ENCODE results near the gene LEMD1. TPM values are rescaled to one million over a fixed set of nuclear protein-coding genes. Genes with fewer than 3 reads are reported as not detected.

LEMD1 gene, protein sequence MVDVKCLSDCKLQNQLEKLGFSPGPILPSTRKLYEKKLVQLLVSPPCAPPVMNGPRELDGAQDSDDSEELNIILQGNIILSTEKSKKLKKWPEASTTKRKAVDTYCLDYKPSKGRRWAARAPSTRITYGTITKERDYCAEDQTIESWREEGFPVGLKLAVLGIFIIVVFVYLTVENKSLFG
- total RNA-seq = 1 to 10 TPM in 1 of 2 donors, not detected in 1; 1.4 TPM

DNA sequence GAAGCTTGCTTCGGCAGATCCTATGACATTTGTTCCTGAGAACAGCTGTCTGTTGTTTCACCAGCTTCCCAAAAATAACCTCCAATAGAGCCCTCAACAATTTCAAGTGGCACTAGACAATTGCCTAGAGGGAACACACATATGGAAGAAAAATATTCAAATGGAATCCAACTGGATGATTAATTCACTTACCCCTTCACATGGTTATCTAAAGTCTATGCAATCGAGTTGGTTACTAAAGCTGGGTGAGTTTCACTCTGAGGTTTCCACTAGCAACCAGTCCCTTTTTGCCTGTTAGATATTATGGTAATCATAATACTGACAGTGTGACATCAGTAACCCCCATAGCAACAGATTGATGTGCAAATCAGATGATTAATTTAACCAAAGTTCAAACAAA is at the start of gene LEMD1:
Gene LEMD1 (minus strand): TSS at position 259 of the 400 bp plus-strand sequence. CDS start 1,520 bp downstream, outside the sequence.
- no peak within 1 kb of the TSS for H3K27ac Mint-ChIP-seq
- no peaks in the 10 kb centered on the region for H3K9me3 Mint-ChIP-seq
- DNase-seq (ENCODE audit: low spot score in 2 of 2) (no peak), ATAC-seq (peak in 1 of 2 donors; percentile 52)
- no peaks in the 10 kb centered on the region for H3K36me3 Mint-ChIP-seq

DNA sequence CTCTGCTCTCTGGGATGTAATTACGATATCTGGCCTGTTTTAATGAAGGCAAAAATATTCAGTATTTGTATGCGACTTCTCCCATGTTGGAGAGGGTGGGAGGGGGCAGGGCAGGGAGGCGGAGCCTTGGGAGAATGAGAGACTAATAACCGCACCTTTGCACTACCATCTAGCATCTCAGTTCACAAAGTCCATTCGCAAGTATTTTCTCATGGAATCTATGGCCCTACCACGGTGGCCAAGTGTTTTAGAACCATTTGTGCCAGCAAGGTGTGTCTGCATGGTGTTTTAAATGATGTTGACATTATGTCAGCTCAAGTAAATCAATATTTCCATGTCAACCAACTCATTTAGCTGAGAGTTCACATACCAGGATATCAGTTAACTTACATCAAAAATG is 48.3 kb upstream of the LEMD1 start:
- Mint-ChIP-seq H3K27ac (no peak overlapping the region), H3K9me3 (peaks cover 6 to 7% of the 10 kb centered on the region in 2 donors), H3K36me3 (peaks cover 7 to 8% of the 10 kb centered on the region in 2 donors)
- no peak for ATAC-seq
- DNase-seq (ENCODE audit: low spot score in 2 of 2) = no peak

DNA sequence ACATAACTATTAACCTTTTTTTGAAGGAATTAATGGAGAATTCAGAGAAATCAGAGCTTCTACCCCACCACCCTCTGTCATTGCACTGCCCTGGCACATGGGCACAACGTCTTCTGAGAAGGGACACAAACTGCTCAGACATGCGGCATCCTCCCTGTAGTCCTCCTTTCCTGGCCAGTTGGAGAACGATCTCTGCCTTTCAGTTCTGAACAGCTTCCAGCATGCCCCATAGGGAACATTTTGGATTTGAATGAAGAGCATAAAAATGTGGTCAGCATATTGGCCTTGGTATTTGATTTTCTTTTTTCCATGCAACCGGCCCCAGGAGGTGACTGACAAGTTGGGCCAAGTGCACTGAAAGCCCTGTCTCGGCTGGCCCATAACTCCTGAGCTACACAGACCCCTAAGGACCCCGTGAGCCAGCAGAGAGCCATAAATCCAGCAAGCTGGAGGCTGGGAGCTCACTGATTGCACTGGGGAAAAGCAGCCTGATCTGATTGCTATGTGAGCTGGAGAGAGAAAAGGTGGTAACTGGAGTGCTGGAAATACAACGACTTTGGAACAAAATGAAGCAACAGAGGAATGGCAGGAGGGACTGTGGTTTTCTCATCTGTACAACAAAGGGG is 44.9 kb upstream of the LEMD1 start:
- DNase-seq (ENCODE audit: low spot score in 2 of 2) = no peak
- H3K27ac Mint-ChIP-seq = no peak overlapping the region
- H3K36me3 Mint-ChIP-seq = no peaks in the 10 kb centered on the region
- no peak for ATAC-seq
- no peaks in the 10 kb centered on the region for H3K9me3 Mint-ChIP-seq

DNA sequence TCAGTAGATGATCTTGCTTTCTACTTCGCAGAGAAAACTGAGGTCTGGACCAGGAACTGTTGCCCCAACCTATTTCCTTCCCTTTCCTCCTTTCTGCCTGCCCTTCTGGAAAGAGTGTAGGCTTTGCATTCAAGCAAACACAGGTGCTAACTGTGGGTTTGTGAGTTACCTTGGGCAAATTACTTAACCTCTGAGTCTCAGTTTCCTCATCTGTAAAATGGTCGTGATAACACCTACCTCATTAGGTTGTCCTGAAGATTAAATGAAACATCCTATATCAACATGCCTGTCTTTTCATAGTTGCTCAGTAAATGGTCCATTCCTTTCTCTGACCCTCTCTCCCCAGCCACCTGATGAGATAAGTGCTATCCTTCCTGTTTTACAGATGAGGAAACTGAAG is 43.5 kb upstream of the LEMD1 start:
- H3K9me3 Mint-ChIP-seq = no peaks in the 10 kb centered on the region
- no peak for DNase-seq (ENCODE audit: low spot score in 2 of 2)
- H3K36me3 Mint-ChIP-seq = no peaks in the 10 kb centered on the region
- no peak overlapping the region for H3K27ac Mint-ChIP-seq
- ATAC-seq = no peak

DNA sequence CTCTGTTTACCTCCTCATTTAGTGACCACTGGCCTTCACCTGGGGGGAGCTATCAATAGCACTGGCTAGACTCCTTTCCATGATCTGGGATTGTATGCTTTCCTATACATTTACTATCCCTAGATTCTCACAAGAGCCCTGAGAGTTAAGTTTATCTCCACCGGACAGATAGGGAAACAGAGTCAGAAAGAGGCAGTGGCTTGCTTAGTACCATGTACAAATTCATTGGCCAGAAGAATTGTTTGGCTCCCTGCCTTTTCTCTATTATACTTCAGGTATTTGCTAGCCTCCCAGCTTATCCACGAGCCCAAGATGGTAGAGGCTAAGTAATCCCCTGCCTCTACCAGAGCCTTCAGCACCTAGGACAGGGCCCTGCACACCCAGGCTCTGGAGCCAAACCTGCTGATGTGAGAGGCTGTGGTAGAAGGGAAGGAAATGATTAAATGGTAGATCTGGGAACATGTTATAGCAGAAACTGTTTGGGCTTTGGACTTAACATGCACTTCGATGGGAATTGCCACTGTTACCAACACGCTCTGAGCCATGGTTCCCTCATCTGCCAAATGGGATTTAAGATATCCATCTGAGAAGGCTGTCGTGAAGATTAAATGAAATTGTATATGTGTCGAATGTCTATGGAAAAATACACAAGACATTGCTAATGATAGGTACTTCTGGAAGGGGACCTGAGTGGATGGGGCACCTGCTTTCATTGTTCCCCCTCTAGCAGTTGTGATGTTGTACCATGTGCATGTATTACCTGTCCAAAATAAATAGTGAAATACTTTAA is 37.1 kb upstream of the LEMD1 start:
- no peak for DNase-seq (ENCODE audit: low spot score in 2 of 2)
- H3K9me3 Mint-ChIP-seq = no peaks in the 10 kb centered on the region
- H3K27ac Mint-ChIP-seq = no peak overlapping the region
- H3K36me3 Mint-ChIP-seq = peaks cover 0 to 8% of the 10 kb centered on the region in 2 donors
- ATAC-seq = peak in 1 of 2 donors; percentile 52

DNA sequence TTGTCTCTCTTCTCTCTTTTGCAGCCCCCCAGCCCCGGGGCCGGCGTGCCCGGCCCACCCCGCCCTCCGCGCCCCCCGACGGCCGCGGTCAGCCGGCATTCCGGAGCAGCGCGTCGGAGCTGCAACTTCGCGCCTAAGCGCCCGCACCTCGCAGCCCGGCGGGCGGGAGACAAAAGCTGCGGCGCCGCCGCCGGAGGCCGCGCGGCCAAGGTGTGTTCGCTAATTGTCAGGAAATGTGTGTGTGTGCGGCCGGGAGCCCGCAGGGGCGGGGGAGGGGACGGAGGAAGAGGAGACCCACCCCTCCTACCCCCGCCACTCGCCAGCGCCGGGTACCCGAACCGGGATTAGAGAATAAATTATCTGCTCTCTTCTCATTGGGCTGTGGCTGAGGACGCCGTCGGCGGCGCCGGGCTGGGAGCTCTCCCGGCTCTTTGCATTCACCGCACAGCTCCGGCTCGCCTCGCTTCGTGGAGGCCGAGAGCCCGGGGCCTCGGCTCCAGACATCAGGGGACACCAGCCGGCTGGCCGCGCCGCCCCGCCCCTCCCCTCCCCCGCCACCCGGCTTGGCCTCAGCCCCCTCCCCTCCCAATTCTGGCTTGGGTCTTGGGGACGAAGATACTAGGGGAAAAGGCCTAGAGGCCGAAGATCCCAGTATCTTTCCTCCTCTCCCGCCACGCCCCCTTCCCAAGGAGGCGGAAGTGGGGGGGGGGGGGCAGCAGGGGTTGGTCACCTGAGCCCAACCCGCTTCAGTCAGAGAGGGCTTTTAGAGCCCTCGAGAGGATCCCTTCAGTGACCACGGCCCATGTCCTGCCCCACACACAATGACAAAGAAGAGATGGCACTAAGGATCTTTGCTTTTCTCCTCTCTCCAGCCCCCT is 35.3 kb upstream of the LEMD1 start:
- Mint-ChIP-seq H3K27ac (no peak overlapping the region), H3K9me3 (no peaks in the 10 kb centered on the region), H3K36me3 (peaks cover 0 to 8% of the 10 kb centered on the region in 2 donors)
- peak; percentile 26 to 46 for ATAC-seq
- DNase-seq (ENCODE audit: low spot score in 2 of 2) = no peak

DNA sequence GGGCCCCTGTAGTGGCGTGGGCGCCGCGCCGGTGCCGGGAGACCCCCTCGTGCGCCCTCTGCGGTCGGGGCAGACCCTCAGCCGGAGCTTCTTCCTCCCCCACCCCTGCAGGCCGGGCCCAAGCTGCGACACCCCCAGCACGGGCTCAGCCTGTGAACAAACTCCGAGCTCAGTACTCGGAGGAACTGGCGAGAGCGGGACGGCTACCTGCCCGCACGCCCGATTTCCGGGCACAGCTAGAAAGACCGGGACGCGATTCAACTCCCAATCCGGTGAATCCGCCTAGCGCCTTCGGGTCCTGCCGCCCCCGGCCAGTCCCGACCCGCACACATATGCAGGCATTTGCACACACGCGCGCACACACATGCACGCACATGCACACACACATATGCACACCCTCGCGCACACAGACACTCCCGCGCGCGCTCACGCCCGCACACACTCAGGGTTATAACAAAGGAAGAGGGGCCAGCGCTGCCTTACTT is 34.6 kb upstream of the LEMD1 start:
- Mint-ChIP-seq H3K36me3 (peaks cover 0 to 8% of the 10 kb centered on the region in 2 donors), H3K27ac (no peak overlapping the region), H3K9me3 (no peaks in the 10 kb centered on the region)
- ATAC-seq (peak in 1 of 2 donors; percentile 34), DNase-seq (ENCODE audit: low spot score in 2 of 2) (no peak)

DNA sequence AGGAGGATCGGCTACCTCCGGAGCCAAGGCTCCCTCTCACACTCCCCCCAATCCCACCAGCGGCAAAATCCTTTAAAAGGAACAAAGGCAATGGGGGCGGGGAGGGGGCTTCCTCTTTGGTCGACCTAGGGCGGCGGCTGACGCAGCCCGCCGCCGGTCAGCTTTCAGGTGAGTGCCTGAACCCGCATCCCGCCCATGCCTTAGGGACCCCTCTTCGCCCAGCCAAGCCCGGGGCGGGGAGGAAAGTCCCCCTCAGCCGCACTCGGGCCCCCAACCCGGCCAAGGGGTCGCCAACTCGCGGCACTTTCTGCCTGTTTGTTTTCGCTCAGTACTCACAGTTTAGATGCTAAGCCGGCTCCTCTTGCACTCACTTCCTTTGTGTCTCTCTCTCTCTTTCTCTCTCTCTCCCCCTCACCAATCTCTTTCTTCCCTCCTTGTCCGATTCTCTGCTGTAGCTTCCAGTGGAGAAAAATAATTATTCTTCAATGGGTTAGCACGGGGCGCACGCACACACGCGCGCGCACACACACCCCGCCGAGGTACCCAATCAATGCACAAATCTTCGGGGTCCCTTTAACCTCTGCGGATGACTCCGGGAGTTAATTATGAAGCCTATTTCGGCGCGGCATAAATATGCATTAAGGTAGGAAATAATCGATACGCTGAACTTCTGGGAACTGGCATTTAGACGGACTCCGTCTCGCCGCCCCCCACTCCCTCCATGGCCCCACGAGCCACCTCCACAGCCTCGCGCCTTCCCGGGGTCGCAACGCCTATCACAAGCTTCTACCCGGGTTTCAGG is 33.9 kb upstream of the LEMD1 start, which contains the start of gene BLACAT1:
Gene BLACAT1 (minus strand): TSS at position 465 of the 802 bp plus-strand sequence.
- H3K9me3 Mint-ChIP-seq = no peaks in the 10 kb centered on the region
- DNase-seq (ENCODE audit: low spot score in 2 of 2) (no peak), ATAC-seq (no peak)
- H3K36me3 Mint-ChIP-seq = peaks cover 0 to 8% of the 10 kb centered on the region in 2 donors
- peak within 1 kb of the TSS in 1 of 2 donors; percentile 3 for H3K27ac Mint-ChIP-seq

DNA sequence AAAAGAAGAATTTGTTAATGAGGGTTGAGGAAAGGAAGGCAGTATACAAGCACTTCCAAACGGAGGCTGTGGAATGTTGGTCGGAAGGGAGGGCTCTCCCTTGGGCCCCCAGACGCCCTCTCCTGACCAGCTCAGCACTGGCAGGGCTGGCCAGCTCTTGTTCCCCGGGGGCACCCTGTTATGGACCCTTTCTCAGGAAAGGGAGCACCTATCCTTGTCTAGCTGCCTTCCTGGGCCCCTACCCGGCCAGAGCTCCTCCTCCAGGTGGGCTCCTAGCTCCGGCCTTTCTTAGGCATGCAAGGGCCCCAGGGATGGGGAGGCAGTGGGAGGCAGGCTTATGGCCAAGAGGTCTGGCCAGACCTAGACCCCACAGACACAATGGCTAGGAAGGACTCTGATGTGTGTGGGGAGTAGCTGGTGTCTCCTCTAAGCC is 33.1 kb upstream of the LEMD1 start:
- no peaks in the 10 kb centered on the region for H3K9me3 Mint-ChIP-seq
- no peak overlapping the region for H3K27ac Mint-ChIP-seq
- no peak for ATAC-seq
- DNase-seq (ENCODE audit: low spot score in 2 of 2) = no peak
- H3K36me3 Mint-ChIP-seq = peaks cover 0 to 8% of the 10 kb centered on the region in 2 donors

DNA sequence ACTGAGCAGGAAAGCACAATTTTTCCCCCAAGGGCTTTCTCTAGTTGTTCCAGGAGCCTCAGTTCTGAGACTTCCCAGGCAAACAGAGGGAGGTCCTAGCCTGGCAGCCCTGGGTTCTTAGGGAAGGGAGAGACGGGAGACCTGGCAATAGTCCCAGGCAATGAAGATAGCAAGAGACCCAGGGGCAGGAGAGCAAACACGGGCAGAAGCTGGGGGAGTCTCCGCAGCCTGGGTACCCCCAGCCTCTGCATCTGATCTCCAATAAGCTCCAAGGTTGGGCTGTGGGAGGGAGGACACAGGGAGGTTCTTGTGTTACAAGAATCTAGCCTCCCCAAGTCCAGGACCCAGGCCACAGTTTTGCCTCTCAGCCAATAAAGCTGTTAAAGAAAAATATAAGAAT is 31.6 kb upstream of the LEMD1 start:
- no peak for DNase-seq (ENCODE audit: low spot score in 2 of 2)
- H3K36me3 Mint-ChIP-seq = peaks cover 0 to 8% of the 10 kb centered on the region in 2 donors
- H3K9me3 Mint-ChIP-seq = no peaks in the 10 kb centered on the region
- H3K27ac Mint-ChIP-seq = no peak overlapping the region
- ATAC-seq = no peak

DNA sequence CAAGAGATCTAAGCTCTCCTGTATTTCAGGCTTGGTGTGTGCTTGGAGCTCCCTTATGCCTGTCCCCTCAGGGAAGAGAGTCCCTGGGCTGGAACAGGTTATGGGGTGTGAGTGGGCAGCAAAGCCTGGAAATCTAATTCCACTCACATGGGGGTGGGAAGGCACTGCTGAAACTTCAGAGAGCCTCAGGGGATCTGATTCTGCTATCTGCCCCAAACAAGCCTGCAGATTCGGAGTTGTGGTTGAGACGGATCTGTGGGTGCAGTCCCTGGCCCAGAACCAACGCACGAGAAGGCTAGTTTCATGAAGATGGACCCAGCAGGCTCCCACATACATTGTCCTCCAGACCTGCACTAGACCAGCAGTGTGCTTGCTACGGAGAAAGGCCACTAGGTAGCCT is 31.1 kb upstream of the LEMD1 start:
- no peak for ATAC-seq
- H3K27ac Mint-ChIP-seq = no peak overlapping the region
- peaks cover 0 to 5% of the 10 kb centered on the region in 2 donors for H3K36me3 Mint-ChIP-seq
- no peaks in the 10 kb centered on the region for H3K9me3 Mint-ChIP-seq
- no peak for DNase-seq (ENCODE audit: low spot score in 2 of 2)

DNA sequence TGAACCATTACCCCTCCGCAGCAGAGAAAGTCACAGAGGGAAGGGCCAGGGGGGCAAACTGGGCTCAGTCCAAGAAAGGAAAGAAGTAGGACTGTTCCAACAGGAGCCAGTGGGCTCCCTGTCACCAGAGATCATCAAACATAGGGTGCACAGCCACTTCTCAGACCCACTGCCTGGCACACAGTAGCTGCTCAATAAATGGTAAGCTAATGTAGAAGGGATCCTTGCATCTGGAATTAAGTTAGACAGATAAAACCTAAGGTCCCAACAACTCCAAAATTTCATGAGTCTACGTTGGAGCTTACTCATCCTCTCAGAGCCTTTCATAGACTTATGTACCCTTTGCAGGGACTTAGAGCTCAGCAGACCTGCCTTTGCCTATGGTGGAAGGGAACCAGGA is 30.5 kb upstream of the LEMD1 start:
- DNase-seq (ENCODE audit: low spot score in 2 of 2) (no peak), ATAC-seq (no peak)
- Mint-ChIP-seq H3K9me3 (no peaks in the 10 kb centered on the region), H3K36me3 (no peaks in the 10 kb centered on the region), H3K27ac (no peak overlapping the region)

DNA sequence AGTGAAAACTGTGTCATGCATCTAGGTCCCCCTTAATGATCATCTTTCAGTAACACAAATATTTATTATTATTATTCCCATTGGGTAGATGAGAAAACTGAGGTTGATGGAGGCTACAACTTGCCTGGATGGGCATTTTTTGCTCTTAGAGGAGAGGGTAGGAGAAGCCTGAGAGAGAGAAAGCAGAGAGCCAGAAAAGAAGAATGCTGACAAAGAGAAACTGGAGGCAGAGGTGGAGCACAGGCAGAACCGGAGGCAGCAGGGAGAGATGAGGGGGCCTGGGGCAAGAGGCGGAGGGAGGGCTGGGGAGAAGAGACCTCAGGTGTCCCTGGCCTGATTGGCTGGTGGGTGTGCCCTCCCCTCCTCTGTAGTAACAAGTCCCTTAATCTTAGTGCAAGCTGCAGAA is 29.9 kb upstream of the LEMD1 start:
- Mint-ChIP-seq H3K27ac (no peak overlapping the region), H3K36me3 (no peaks in the 10 kb centered on the region), H3K9me3 (no peaks in the 10 kb centered on the region)
- ATAC-seq (no peak), DNase-seq (ENCODE audit: low spot score in 2 of 2) (no peak)

DNA sequence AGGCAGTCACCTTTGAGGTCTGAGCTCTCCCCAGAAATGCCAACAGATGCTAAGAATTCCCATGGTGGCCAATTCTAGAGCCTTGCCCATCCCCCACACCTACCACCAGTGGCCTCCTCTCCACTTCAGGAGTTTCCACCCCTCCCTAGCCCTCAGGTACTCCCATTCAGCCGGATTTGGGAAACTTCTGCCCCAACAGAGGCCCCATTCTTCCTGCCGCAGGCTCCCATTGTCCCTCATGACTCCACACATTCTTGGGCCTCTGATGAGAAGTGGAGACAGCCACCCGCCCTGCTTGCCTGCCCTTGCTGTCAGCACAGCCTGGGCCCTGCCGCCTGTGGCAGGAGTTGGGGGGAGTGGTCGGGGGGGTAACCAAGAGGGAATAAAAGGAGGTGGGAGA is 29.3 kb upstream of the LEMD1 start:
- DNase-seq (ENCODE audit: low spot score in 2 of 2) (no peak), ATAC-seq (no peak)
- Mint-ChIP-seq H3K9me3 (no peaks in the 10 kb centered on the region), H3K36me3 (no peaks in the 10 kb centered on the region), H3K27ac (no peak overlapping the region)

DNA sequence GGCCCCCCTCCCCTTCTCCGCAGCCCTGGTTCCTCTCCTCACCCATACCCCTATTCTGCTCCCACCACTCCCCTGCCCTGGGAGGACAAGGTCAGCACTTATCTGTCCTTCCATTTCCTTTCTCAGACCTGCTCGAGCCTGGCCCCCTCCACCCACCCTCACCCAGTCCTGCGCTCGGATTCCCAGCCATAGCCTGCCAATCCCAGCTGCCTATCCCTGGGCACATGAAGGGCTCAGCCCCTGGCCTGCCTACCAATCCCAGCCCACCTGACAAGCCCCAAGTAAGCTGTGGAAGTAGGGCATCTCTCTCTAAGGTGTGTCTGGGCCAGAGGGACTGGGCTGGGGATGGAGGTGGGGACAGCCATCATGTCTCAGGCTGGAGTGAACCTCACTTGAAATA is 28.6 kb upstream of the LEMD1 start:
- no peak overlapping the region for H3K27ac Mint-ChIP-seq
- H3K9me3 Mint-ChIP-seq = no peaks in the 10 kb centered on the region
- no peak for ATAC-seq
- DNase-seq (ENCODE audit: low spot score in 2 of 2) = no peak
- H3K36me3 Mint-ChIP-seq = no peaks in the 10 kb centered on the region
